Stimulated activated CD4-positive, alpha-beta T cell treated with anti-CD3 and anti-CD28 coated beads, Interleukin-2, amount 100 ng/mL, for 4 hours (primary cell): ENCODE results near the gene EVX1.

Source experiments
- DNase-seq: peaks from one replicate; pipeline ENCODE4 v3.0.0-alpha.2; 2020; ENCODE audit warnings: low read depth

The EVX1 gene

GRCh38 chr7:27205325-27206280 is 37.0 kb upstream of the EVX1 start:
- no peak for DNase-seq

DNA sequence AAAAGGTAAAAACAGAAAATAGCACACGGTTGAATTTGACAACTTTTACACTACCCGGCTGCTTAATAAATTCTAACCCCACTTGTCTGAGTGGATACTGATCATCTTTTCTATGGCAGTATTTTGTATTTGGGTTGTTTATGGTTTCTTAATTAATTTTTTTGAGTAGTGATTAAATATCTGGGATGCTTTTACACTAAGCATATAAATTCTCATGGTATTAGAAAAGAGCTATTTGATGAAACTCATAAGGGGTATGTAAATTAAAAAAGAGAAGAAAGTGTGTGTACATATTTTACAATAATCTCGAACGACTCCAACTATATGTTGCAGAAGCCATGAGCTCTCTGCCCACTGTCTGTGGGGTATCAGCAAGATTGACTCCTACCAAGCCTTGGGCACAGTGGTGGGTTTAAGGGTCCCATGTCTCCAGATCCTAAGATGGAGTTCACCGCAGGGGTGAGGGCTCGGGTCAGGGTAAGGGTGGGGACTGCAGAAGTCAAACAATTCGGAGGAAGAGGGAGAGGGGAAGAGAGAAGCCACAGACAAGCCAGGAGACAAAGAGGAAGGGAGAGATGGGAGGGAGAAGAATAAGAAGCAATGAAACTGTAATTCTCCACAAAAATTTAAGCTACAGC is 35.1 kb upstream of the EVX1 start:
- no peak for DNase-seq

- no peak for DNase-seq
Observed at GRCh38 chr7:27208998-27209397, 33.6 kb upstream of the EVX1 start.

DNA sequence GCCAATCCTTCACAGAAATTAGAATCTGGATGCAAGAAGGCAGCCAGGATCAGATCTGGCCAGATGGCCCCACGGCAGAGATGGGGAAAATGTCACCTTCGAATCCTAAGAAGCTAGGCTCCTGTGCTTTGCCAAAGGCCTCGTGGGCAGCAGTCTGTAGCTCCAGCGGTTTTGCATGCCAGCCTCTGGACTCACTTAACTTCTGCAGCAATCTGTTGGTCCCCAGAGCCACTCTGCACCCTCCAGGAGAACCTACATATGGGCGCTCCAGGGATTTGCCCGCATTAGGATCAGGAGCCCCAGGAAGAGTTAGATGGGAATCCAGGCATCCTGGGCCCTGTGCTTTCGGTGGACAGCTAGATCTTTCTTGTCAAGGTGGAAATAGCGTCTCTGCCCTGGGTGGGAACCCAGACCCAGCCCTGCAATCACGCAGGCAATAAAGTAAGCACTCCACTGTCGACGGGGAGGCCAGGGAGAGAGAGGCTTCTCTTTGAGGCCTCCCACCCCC is 32.6 kb upstream of the EVX1 start:
- DNase-seq: no peak

GRCh38 chr7:27210441-27211083 is 32.0 kb upstream of the EVX1 start:
- DNase-seq: no peak

- no peak for DNase-seq
Observed at GRCh38 chr7:27211084-27211446, 31.5 kb upstream of the EVX1 start.

DNA sequence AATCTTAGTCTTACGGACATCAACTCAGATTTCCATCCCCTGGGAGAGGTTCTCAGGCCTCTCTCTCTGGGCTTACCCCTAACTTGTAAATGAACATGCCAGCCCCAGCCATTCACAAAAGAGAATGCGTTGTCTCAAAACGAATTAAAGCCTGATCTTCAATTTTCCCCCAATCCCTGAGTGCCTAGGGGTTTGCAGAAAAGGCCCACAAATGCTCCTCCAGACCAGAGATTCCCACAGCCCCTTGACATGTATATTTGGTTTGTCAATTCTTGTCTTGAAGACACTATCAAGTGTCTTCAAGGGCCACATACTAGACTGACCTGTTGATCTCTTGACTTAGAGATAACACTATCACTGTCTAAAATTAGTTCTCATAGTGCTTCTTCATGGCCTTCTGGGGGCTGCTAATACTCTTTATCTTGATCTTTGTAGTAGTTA is 30.8 kb upstream of the EVX1 start:
- no peak for DNase-seq

DNA sequence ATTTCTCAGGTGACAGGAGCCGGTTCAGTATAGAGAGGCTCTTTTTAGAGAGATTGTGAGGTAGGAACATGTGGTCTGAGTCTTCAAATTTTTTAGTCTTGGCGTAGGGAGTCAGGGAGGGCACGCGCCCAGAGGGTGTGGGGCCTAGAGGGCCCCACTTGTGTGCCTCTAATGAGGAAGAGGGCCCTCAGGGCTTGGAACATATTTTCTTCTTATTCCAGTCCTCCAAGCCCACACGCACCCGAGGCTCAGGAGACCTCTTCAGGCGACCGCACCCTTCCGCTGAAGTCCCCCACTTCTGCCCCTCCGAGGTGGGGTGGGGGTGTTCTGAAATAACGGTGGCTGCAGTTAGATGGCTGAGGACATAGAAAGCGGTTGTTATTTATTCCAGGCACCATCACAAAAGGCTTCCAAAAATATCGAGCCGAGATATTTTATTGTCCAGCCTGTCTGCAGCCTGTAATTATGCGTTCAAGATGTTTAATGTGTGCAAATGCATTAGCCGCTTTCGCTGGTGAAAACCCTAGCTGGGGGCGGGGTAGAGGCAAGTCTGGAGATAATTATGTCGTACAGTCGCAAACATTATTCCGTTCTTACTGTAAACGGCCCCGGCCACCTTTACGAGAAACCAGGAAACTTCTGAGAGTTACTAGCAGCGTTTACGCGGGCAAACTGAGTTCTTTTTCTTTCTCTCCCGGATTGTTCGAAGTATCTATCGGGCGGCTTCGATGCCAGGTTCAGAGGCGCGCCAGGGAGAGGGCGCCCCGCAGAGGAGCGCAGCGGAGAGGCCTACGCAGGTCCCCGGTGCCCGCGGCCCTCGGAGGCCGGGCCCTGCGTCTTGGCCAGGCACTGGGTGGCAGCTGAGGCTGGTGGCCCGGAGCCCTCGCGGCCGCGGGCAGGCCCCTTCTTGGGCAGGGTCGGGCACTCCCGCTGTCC is 29.8 kb upstream of the EVX1 start:
- DNase-seq: no peak

DNA sequence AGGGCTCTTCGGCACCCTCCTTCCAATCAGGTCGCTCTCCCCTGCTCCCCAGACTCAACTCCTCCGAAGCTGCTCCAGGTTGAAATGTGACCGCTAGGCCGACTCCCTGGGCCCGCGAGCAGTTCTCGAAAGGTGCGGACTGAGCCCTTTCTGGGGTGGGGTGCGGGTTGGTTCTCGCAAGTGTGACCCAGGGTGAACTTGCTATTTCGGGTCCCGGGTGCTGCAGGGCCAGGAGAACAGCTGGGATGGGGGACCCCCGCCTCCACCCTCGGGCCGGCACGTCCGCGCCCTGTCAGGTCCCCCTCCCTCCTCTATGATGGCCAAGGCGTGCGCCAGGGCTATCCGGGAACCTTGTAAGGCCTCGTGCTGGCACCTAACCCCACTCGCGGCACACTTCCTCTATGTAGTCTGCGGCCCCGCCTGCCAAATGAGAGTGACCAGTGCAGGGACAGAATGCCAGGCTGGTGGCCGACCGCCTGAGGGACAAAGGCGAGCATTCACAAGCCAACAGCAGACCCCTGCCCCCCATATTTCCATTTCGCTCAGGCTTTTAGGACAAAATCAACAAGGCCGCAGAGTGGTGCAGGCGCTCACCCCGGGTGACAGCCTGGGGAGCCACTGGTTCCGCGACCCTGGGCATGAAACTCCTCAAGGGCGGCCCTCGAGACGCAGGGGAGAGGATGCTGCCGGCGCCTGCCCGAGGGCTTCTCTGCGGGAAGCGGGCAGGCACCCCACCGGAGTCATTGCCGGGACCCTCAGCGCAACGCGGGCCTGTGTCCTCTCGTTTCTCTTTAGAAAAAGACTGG is 29.0 kb upstream of the EVX1 start:
- no peak for DNase-seq

GRCh38 chr7:27214239-27214950 is 28.2 kb upstream of the EVX1 start:
- DNase-seq: no peak

DNA sequence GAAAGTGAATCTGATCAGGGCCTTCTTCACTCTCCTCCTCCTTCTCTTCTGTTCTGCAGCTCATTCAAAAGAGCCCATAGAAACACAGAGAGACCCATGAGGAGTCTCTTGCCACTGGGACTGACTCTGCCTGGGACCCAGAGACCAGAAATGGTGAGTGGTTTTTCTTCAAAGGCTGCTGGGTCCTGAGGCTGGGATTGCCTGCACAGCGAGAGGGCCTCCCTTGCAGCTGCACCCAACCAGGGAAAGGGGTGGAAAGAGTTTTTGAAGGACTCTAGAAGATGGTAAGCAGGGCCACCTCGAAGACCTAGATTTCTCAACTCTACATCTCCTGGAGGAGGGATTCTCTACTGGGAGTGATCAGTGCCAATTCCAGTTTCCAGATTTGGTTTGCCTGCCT is 27.2 kb upstream of the EVX1 start:
- DNase-seq: no peak

- DNase-seq: no peak
Observed at GRCh38 chr7:27217951-27218350, 24.7 kb upstream of the EVX1 start.

DNA sequence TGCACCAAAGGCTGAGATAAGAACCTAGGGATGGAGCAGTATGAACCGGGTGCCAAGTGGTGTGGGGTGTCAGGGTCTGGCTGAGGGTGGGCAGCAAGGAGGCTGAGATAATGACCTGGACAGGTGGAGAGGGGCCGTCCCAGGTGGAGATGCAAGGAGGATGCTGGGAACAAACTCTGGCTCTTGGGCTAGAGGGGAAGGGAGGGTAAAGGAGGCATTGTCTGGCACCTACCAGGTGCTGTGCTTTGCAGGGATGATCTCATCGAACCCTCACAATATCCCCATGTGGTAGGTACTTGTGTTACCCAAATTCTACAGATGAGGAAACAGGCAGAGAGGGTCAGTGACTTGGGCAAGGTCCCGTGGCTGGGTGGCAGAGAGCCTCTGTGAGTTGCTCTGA is 22.8 kb upstream of the EVX1 start:
- DNase-seq: no peak

DNA sequence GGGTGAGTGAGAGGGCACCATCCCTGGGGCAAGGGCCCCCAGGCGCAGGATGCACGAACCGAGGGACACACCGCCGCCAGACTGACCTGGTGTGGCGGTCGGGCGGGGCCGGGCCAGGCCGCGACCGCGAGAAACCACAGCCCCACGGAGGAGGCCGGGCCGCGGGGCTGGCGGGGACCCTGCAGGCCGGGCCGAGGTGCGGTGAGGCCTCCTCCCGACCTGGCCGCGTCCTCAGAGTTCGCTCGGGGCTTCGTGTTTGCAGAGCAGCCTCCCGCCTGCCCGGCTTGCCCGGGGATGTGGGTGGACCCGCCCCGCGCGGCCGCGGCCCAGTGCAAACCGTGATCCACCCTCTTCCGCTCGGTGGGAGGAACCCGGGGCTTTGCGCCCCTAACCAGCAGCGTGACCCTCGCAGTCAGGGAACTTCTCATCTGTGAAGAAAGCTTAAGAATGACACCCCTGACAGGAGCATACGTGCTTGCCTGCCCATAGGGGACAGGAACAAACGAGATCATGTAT is 22.1 kb upstream of the EVX1 start:
- DNase-seq: no peak

GRCh38 chr7:27221201-27221797 is 21.3 kb upstream of the EVX1 start:
- DNase-seq: no peak

DNA sequence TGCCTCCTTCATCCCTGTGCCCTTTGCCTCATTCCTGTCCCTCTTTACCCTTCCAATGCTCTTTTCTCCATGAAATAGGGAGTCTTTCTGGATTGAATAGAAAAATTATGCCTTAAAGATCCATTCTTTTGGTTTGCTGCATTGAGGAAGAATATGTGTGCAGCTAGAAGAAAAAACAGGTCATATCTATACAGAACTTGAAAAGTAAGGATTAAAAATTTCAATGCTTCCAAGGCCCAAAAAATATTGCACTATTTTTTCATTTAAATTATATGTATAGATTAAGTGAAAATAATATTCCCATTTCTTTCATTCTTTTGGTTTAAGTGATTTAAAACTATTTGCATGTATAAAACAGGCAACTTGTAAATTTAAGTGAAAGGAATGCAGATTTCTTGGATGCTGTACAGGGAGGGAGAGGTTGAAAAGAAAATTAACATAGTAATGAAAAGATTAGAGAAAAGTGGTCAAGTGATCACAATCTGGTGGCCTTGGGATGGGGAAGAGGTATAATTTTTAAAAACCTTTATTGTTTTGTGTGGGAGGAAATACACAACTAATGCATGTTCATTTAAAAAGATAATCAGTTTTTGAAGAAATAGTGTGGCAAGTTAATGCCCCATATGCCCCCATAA is 18.5 kb upstream of the EVX1 start:
- no peak for DNase-seq

GRCh38 chr7:27224983-27225934 is 17.3 kb upstream of the EVX1 start:
- no peak for DNase-seq

- no peak for DNase-seq
Observed at GRCh38 chr7:27229448-27229847, 13.2 kb upstream of the EVX1 start.
